Measurements from ENCODE around the gene SLC9A3.
"Not testable (repeated sequence)": the region's sequence is repeated elsewhere in the genome, so short reads cannot be mapped to it uniquely, and the experiment has no call there.

SLC9A3 gene

DNA sequence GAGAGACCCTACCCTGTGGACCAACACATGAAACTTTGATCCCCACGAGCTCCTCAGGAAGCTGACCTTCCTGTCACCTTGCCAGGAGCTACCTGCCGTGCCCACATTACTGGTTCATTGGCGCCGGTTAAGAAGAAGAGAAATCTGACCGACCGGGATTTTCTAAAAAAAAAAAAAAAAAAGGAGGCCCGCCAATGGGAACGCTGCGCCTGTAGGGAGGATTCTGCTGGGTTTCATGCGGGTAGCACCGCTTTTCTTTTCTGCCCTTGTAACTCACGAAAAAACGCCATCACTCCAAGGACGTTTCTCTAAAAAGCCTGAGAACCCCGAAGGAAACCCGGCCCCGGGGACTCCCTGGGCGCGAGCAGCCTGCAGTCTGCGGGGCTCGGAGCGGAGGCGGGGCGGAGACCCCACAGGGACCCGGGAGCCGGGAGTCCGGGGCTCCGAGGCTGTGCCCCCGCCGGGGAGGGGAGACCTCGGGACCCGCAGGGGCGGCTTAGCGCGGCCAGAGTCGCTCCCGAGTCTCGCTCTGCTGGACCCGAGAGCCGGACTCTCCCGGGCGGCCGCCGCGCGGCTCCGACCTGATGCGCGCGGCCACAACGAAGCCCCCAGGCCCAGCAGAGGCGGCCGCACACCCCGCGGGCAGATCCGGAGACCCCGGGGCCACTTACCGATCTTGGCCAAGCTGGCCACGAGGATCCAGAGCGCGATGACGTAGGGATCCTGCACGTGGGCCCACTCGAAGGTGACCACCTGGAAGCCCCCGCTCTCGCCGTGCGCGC is 617 bp downstream of the SLC9A3 start:
- DNase-seq, result no peak

DNA sequence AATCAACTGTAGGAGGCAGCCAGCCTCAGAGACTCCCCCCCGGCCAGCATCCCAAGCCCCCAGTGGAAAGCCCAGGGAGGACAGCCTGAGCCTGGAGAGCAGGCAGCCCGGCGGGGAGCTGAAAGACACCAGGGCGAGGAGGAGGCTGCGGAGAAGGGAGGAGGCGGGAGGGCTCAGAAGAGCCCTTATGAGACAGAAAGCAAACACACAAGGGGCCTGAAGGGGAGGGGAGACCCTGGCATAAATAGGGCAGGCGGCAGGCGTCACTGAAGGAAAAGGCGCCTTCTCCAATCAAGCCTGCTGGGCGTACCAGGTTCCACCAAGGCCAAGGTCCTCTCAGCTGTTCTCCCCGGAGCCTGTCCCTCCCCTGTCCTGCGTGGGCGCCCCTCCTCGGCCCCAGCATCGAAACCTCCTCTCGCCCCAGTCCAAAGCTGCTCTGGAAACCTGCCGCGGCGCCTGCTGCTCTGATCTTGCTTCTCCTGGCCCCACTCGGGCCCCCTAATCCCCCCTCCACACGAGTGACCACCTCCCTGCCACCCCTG is 1.3 kb downstream of the SLC9A3 start:
- DNase-seq, result no peak

DNA sequence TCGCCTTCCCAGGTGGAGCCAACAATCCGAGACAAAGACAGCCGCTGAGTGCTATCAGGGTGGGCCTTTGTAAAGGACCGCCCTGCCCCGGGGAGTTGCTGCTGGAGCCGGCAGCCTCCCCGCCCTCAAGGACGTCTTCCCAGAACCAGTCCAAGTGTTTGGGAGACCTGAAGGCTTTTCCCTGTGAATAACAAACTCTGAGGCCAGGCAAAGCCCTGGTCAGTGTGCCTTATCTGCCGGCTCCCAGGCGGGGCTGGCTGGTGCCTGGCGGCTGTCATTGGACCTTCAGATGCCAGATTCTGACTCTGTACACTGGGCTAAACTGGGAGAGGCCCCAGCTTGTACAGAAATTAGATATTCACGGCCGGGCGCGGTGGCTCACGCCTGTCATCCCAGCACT is 2.1 kb downstream of the SLC9A3 start:
- no peak for DNase-seq

DNA sequence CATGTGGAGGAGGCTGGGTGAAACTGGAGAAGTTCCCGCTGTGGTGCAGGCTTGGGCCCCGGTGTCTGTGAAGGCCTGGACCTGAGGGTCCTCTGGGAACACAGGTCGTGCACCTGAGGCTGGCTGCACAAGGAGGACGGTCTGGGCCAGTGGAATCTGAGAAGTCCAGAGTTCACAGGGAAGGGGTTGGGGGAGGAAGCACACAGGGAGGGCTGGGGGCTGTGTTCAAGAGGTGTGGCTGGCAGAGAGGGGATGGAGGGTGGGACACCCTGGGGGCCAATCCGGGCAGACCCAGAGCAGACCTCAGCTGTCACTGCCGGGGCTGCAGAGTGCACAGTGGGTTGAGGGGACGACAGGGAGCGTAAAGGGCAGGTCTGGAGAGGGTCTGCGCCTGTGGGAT is 2.6 kb downstream of the SLC9A3 start:
- no peak for DNase-seq

DNA sequence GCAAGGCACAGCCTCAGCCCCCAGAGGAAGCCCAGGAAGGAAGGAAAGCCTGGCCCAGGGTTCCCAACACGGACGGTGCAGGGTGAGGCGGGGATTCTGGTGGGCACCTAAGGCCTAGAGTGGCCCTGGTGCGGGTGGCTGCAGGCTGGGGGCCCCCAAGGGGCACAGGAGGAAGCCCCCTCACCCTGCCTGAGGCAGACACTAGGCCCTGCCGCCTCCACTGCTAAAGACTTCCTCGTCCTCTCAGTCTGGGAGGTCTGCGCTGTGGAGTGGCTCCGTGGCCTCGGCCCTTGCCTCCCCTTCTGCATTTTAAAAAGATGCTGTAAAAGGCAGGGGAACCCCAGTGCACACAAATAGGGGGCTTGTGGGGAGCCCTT is 3.4 kb downstream of the SLC9A3 start:
- DNase-seq, result no peak

DNA sequence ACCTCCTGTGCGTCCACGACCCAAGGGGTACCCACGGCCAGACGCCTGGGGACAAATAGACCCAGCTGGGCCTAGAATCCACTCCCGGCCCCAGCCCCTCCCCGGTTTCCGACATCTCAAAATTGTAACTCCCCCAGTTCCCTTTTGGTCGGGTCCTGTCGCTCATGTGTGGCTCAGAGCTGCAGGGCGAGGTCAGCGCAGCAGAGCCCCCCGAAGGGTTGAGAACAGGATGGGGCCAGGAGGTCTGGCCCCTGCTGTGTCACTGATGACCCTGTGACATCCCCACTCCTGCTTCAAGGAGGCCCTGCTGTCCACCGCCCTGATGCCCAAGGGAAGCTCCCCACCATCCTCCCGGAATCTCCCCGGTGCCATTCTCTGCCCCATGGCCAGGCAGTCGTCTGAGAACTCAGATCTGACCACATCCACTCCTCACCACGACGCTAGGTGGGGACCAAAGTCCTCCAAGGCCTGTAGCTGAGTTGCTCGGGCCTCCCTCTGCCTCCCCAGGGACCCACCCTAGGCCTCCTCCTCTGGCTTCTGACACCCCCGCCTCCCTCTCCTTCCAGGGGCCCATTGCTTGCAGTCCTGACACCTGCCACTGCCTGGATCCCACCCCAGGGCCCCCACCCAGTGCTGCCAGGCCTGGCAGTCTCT is 3.9 kb downstream of the SLC9A3 start:
- no peak for DNase-seq

DNA sequence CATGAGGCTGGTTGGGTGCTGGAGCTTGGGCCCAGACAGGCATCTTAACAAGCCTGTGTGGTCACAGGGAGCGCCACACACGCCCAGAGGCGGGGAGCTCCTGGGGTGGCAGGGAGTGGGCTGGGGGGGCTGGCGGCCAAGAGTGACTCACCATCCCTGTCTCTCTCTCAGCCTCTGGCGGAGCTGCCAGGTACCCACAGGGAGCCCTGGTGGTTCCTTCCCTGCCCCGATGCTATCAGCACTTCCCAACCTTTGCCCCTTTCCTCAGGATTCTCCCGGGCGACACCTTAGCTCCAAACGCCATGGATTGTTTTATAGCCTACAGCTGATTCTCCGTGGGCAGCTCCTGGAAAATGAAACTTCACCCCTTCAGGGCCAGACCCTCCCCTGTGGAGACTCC is 5.5 kb downstream of the SLC9A3 start:
- DNase-seq, result no peak

DNA sequence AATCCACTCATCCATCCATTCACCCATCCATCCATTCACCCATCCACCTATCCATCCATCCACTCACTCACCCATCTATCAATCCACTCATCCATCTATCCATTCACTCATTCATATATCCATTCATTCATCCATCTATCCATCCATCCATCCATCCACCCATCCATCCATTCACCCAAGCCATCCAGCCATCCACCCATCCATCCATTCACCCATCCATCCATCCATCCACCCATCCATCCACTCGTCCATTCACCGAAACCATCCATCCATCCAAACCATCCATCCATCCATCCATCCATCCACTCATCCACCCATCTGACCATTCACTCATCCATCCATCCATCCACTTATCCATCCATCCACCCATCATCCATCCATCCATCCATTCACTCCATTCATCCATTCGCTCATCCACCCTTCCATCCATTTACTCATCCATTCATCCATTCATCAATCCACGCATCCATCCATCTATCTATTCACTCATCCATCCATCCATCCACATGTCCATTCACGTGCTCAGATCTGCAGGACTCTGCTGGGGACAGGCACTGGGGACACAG is 6.6 kb downstream of the SLC9A3 start:
- DNase-seq, result no peak

DNA sequence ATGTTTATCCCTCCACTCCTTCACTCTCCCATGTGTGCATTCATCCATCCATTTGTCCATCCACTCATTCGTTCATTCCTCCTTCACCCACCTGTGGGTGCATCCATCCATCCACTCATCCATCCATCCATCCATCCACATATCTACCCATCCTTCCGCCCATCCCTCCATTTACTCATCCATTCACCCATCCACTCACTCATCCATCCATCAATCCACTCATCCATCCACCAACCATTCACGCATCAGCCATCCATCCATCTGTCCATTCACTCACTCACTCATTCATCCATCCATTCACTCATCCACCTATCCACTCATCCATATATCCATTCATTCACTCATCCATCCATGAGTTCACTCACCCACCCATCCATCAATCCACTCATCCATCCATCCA is 7.3 kb downstream of the SLC9A3 start:
- DNase-seq, result no peak

DNA sequence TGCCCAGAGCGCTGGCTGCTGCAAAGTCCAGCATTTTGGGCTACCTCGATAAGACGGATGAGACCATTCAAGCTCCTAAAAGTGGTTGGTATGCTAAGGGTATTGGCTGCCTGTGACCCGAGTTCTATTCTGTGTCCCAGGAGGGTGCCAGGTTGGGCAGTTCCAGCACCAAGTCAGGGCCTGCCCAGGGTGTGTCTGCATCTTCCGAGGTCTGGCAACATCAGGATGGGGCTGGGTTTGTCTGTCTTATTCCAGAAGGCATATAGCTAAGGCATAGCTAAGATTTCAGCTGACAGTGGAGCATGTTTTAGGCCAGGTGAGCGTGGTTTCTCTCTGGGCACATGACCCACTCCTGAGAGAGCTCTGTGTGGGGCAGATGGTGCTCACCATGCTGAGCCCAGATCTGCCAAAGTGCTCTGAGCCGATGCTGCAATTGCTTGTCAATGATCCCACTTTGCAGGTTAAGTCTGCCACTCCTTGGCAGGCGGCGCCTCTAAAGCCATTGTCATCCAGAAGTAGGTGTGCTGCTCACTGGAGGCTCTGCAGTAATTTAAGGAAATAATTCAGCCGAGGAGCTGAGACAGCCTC is 7.8 kb downstream of the SLC9A3 start:
- no peak for DNase-seq

DNA sequence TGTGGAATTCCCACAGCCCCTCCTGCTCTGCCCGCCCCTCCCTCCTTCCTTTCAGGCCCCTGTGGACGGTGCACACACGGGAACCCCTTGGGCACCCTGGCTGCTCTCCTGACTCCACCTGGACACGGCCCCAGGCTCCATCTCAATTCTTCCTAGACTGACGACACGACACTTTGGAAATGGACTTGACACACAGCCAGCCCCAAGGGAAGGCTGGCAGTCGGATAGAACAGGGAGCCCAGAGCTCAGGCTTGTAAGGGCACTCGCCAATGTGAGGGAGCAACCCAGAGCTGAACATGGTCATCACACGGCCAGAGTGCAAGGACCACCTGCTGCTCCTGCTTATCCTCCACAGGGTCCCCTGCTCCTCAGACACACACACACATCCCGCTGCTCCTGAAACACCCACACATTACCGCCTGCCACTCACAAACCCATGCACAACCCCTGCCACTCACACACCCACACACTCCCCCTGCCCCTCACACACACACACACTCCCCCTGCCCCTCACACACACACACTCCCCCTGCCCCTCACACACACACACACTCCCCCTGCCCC is 8.9 kb downstream of the SLC9A3 start:
- no peak for DNase-seq

DNA sequence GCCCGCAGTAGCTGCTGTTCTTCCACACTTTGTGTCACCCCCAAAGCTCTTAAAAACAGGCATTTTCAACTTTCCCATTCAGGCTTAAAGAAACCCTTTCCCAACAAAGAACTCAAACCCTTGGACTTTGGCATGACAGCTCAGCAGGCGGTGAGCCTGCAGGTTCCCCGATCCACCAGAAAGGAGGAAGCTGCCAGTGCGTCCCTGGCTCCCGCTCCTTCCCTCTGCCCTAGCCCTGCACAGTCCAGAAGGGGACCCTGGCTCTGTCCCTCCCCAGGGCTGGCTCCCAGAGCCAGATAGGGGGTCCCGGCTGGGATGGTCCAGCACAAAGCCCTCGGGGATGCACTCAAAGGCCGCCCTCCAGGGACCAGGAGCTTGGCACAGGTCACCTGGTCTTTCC is 9.6 kb downstream of the SLC9A3 start:
- no peak for DNase-seq

DNA sequence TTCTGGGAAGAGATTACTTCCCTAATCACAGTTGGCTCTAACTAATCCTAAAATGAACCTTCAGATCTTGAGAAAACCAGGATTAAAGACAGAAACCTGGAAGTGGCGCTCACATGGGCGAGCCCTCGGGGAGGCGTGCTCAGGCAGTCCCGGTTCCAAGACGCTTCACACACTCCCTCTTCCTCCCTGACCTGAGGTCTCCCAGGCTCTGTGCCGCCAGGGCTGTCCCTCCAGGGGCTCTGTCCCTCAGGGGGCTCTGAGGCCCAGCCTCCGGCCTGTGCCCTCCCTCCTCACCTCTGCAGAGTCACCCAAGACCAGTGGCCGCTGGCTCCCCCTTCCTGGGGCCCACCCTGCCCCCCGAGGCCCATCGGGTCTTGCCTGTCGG is 10.2 kb downstream of the SLC9A3 start:
- no peak for DNase-seq

DNA sequence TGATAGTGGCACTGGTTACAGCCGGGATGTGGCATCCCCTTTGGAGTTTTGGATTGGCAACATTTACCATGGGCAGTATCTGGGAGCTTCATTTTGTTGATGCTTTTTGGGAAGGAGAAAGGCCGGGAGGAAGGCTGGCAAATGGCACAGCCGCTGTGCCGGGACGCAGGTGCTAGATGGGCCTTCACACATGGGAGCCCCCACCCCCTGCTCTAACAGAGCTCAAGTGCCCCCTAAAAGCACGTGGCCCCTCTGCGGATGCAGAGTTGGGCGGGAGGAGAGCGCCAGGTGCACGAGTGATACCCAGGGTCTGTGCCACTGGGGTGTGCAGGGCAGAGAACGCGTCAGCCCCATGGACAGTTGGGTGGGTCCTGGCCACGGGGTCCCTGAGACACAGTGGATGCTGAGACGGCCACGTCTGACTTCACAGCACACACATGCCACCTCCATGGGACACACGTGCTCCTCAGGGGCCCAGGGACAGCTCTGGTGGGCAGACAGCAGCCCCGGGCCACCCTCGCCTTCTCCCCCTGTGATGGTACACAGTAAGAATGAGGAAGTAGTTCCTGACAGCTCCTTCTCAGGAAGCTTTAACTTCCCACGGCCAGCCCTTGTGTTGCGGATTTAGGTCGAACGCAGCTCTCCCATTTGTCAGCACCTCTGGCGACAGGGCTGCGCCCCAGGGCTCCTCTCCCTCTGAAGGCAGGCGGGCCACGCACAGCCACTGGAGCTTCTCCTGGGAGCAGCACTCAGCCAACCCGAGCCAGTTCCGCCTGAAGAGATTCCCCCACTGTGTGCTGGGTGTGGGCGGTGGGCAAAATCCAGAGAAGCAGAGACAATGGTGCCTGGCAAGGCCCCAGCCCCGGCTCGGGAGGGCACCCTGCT is 10.8 kb downstream of the SLC9A3 start:
- DNase-seq, result peak; percentile 55

DNA sequence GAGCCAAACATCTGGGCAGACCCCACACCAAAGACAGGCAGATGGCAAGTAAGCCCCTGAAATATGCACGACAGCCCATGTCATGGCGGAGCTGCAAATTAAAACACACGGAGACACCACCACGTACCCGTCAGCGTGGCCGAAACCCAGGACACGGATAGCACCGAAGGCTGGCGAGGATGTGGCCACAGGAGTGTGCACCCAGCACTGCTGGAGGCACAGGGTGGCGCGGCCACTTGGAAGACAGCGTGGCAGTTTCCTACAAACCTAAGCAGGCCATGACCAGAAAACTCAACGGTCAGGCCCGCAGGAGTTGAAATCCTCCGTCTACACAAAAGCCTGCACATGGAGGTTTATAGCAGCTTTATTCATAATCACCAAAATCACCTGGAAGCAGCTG is 12.8 kb downstream of the SLC9A3 start:
- DNase-seq, result no peak

DNA sequence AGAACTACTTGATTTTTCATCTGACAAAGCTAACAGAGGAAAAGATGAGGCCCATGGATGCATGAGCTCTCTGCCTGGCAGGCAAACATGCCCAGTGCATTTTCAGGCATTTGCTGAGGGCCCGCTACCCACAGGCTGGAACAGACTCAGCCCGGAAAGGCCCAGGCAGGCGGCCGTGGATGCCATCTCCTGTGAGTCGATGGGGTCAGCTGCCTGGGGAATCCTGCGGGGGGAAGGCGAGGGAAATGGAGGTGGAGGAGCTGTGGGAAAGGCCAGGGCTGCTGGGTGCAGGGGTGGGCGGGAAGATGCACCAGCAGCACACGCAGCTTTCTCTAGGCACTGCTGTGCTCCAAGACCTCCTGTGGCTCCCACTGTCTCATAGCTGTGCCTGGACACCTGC is 13.7 kb downstream of the SLC9A3 start:
- no peak for DNase-seq

DNA sequence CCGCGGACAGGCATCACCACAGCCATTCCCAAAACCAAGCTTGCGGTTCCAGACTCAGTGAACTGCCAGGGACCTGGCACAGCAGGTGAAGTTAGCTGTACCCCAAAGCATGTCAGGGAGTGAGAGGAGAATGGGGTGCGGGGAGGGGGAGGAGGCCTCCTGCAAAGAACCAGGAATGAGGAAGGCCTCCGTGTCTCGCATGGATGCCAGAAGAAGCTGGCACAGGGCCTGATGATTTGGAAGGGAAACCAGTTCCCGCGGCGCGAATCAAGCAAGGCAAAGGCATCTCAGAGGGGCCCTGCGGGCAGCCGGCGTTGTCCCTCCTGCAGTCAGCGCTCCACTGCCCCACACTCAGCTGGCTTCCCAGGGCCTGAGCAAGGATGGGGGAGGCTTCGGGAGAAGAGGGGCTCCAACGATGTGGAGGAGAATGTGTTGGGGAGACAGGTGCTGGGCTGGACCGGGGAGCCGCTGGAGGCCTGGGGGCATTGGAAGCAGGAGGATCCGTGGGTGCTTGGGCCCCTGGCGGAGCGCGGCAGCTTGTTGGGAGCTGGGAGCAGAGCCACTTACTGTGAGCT is 14.6 kb downstream of the SLC9A3 start:
- DNase-seq, result no peak

DNA sequence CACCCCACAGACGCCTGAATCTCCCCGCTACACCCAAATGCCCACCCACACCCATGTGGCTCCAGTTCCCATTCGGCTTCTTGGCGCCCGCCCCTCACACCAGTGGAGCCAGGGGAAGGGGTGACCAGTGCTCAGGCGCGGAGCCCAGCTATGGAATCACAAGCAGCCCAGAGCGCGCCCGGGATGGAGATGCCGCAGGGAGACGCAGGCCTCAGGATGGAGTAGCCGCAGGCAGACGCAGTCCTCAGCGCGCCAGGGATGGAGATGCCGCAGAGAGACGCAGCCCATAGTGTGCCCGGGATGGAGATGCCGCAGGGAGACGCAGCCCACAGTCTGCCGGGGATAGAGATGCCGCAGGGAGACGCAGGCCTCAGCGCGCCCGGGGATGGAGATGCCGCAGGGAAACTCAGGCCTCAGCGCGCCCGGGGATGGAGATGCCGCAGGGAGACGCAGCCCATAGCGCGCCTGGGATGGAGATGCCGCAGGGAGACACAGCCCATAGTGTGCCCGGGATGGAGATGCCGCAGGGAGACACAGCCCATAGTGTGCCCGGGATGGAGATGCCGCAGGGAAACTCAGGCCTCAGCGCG is 16.2 kb downstream of the SLC9A3 start:
- DNase-seq, result not testable (repeated sequence)

DNA sequence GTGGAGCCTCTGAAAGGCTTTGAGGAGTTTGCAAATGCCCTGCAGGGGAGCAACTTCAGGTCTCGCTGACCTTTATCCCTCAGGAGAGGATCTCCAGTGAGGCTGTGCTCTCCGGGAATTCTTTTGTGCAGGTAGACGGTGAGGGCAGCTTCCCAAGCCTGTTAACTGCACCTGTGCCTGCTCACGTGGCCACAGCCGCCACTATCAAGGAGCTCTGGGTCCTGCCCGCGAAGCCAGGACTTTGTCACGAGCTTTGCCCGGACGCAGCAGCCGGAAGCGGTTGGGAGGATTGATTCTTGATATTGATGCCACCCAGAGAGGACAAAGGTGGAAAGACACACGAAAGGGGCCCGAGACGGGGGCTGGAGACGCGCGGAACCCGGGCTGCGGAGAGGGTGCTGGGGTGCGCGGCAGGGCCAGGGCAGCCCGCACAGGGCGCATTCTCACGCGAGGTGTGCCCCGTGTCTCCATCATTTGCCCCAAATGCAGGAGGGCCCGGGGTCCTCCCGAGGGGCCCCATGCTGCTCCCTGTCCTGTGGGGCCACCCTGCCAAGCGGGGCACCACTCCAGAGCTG is 18.2 kb downstream of the SLC9A3 start:
- DNase-seq, result no peak

DNA sequence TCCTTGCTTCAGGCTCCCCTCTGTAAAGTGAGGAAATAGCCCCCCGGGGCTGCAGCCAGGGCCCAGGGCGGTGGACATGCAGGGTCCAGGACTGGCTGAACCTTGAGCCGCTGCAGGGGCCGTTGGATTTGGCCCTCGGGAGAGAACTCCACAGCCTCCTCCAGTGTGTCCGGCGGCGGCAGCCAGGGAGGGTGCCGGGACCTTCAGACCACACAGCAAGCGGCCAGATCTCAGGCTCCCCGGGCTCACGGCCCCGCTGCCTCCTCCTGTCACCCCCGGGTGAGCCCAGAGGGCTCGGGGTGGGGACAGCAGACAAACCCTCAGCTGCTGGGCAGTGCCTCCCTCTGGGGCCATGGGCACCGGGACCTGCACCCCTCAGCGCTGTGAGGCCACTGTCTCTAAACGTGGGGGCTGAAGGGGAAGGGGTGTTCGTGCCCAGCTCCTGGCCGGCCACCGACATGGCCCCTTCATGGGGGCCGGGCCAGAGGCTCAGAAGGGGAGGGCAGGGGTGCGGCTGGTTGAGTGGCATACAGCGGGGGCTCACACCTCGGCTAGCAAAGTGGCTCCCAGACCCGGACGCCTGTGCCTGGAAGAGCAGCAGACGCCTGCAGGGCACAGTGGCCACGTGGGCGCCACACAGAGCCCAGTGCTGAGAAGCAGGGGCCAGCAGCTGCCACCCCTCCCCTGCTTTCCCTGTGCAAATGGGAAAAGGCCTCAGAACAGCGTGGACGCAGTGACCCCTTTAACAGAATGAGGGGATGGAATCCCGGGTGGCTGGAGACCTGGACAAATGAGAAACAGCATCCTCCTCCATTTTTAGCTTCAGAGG is 19.7 kb downstream of the SLC9A3 start:
- DNase-seq, result no peak
